IPS DF 6.9 (cell line): ENCODE data around the gene BAZ1B.
"Not testable (repeated sequence)": the region's sequence is repeated elsewhere in the genome, so short reads cannot be mapped to it uniquely, and the experiment has no call there.

Experiments
- DNase-seq: peaks from one replicate; pipeline ENCODE4 v3.0.0-alpha.2; 2013; ENCODE audit warnings: low read depth, low spot score
- H3K27ac ChIP-seq: one replicate; pipeline ENCODE4 v1.5.1; 2013; ENCODE audit warnings: low read length, control low read depth
- H3K27me3 ChIP-seq: 2 replicates; pipeline ENCODE4 v1.6.1; 2013; ENCODE audit warnings: mild to moderate bottlenecking, low read length; ENCODE audit not compliant: control insufficient read depth, insufficient read depth
- H3K36me3 ChIP-seq: 2 replicates; pipeline ENCODE4 v1.6.1; 2013; ENCODE audit warnings: low read length; ENCODE audit not compliant: control insufficient read depth, insufficient read depth
- H3K4me1 ChIP-seq: 2 replicates; pipeline ENCODE4 v1.6.1; 2013; ENCODE audit warnings: low read length; ENCODE audit not compliant: control insufficient read depth, insufficient read depth
- H3K4me3 ChIP-seq: 2 replicates; pipeline ENCODE4 v1.5.1; 2013; ENCODE audit warnings: mild to moderate bottlenecking, low read length
- H3K9me3 ChIP-seq: 2 replicates; pipeline ENCODE4 v1.6.1; 2013; ENCODE audit warnings: low read length, inconsistent platforms; ENCODE audit not compliant: control insufficient read depth, insufficient read depth
- WGBS: extraction: QIAGEN DNeasy Blood & Tissue Kit; methylation state at CpG from one replicate; pipeline ENCODE4 v1.1.7; 2013; ENCODE audit warnings: mixed read lengths, missing lambda C conversion rate; ENCODE audit not compliant: insufficient read length, insufficient coverage; 5-methylcytosine and 5-hydroxymethylcytosine counted together

The BAZ1B gene

DNA sequence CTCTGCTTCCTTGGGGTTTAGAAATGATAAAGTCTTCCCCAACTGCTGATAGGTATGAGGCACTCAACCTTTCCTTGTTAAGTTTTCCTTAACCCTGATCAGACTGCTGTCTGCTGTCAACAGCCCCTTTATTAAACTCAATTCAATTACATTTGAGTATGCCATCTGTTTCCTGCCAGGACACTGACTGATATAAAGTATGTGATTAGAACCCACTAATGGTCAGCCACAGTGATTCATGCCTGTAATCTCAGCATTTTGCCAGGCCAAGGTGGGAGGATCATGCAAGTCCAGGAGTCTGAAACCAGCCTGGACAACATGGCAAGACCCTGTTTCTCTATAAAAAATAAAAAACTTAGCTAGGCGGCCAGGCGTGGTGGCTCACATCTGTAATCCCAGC is 18.1 kb downstream of the BAZ1B start:
- WGBS: no CpG with 5 or more reads among the region's 2 CpGs
- H3K27ac ChIP-seq: no peak overlapping the region
- no peak for DNase-seq
- H3K9me3 ChIP-seq: no peaks in the 10 kb centered on the region
- H3K4me3 ChIP-seq: no peak overlapping the region
- no peaks in the 10 kb centered on the region for H3K27me3 ChIP-seq
- H3K4me1 ChIP-seq: no peaks in the 10 kb centered on the region
- peaks cover 26% of the 10 kb centered on the region for H3K36me3 ChIP-seq

DNA sequence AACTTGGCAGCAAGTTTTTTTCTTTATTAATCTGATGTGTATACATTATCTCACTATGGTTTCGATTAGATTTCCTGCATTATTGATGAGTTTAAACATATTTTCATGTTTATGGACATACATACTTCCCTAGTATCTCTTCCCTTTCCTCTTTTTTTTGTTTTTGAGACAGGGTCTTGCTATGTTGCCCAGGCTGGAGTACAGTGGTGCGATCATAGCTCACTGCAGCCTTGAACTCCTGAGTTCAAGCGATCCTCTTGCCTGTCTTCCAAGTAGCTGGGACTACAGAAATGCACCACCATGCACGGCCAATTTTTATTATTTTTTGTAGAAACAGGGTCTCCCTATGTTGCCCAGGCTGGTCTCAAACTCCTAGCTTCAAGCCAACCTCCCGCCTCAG is 18.9 kb downstream of the BAZ1B start:
- Histone ChIP-seq H3K27me3 (no peaks in the 10 kb centered on the region), H3K4me3 (no peak overlapping the region), H3K9me3 (no peaks in the 10 kb centered on the region), H3K27ac (no peak overlapping the region), H3K36me3 (peaks cover 29% of the 10 kb centered on the region), H3K4me1 (no peaks in the 10 kb centered on the region)
- WGBS: no CpG with 5 or more reads among the region's 5 CpGs
- no peak for DNase-seq

GRCh38 chr7:73496626-73497025 is 25.5 kb downstream of the BAZ1B start:
- no CpG with 5 or more reads among the region's 7 CpGs for WGBS
- H3K4me3 ChIP-seq: no peak overlapping the region
- DNase-seq: no peak
- no peaks in the 10 kb centered on the region for H3K4me1 ChIP-seq
- H3K27ac ChIP-seq: no peak overlapping the region
- no peaks in the 10 kb centered on the region for H3K9me3 ChIP-seq
- H3K36me3 ChIP-seq: peaks cover 34% of the 10 kb centered on the region; the same call in 1 of the 2 replicates
- no peaks in the 10 kb centered on the region for H3K27me3 ChIP-seq

DNA sequence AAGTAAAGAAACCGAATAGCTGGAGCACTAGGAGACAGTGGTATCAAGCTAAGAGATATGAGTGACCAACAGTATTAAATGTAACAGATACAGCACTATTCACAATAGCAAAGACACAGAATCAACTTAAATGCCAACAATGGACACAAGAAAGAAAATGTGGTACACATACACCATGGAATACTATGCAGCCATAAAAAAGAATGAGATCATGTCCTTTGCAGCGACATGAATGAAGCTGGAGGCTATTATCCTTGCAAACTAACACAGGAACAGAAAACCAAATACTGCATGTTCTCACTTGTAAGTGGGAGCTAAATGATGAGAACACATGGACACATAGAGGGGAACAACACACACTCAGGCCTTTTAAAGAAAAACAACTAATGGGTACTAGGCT is 26.6 kb downstream of the BAZ1B start:
- no CpG with 5 or more reads among the region's 2 CpGs for WGBS
- H3K4me3 ChIP-seq: not testable (repeated sequence)
- H3K36me3 ChIP-seq: peaks cover 31% of the 10 kb centered on the region; the same call in 1 of the 2 replicates

DNA sequence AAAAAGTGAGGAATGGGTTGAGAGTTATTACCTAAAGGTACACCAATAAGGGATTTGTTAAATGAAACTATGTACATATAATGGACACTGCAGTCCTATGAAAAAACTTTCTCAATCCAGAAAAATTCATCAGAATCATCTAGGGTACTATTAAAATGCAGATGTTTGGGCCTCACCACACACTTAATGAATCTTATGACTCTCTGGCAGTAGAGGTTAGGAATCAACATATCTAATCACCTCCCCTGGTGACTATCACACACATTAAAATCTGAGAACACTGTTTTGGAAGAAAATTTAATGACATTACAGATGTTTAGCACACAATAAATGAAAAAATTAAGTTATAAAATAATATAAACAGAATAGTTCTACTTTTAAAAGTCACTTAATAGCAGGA is 32.1 kb downstream of the BAZ1B start:
- Histone ChIP-seq H3K27me3 (no peaks in the 10 kb centered on the region), H3K4me3 (no peak overlapping the region), H3K36me3 (peaks cover 14% of the 10 kb centered on the region; the same call in 1 of the 2 replicates), H3K9me3 (no peaks in the 10 kb centered on the region), H3K27ac (no peak overlapping the region), H3K4me1 (no peaks in the 10 kb centered on the region)
- DNase-seq: no peak

More for the DNA sequence above, 26.6 kb downstream of the BAZ1B start:
- H3K27me3 ChIP-seq, H3K27ac ChIP-seq, H3K4me1 ChIP-seq, H3K9me3 ChIP-seq, DNase-seq: not testable (repeated sequence)

- WGBS: no CpG with 5 or more reads among the region's 1 CpG
- no peaks in the 10 kb centered on the region for H3K27me3 ChIP-seq
- no peak overlapping the region for H3K27ac ChIP-seq
- H3K4me3 ChIP-seq: no peak overlapping the region
- DNase-seq: no peak
- no peaks in the 10 kb centered on the region for H3K4me1 ChIP-seq
- H3K9me3 ChIP-seq: no peaks in the 10 kb centered on the region
- H3K36me3 ChIP-seq: peaks cover 6% of the 10 kb centered on the region; the same call in 1 of the 2 replicates
Observed at GRCh38 chr7:73487486-73487885, 34.6 kb downstream of the BAZ1B start.

GRCh38 chr7:73483171-73483570 is 38.9 kb downstream of the BAZ1B start:
- WGBS: no CpG with 5 or more reads among the region's 1 CpG
- H3K36me3 ChIP-seq: peaks cover 3% of the 10 kb centered on the region; the same call in 1 of the 2 replicates
- H3K27ac ChIP-seq: no peak overlapping the region

GRCh38 chr7:73482746-73483145 is 39.3 kb downstream of the BAZ1B start:
- Histone ChIP-seq H3K9me3 (no peaks in the 10 kb centered on the region), H3K4me3 (no peak overlapping the region), H3K4me1 (no peaks in the 10 kb centered on the region), H3K27me3 (no peaks in the 10 kb centered on the region), H3K36me3 (peaks cover 7% of the 10 kb centered on the region; the same call in 1 of the 2 replicates), H3K27ac (no peak overlapping the region)
- WGBS: no CpG with 5 or more reads among the region's 5 CpGs
- DNase-seq: no peak

More at GRCh38 chr7:73483171-73483570, 38.9 kb downstream of the BAZ1B start:
- no peaks in the 10 kb centered on the region for H3K4me1 ChIP-seq
- H3K4me3 ChIP-seq: no peak overlapping the region
- H3K9me3 ChIP-seq: no peaks in the 10 kb centered on the region
- no peaks in the 10 kb centered on the region for H3K27me3 ChIP-seq
- no peak for DNase-seq

DNA sequence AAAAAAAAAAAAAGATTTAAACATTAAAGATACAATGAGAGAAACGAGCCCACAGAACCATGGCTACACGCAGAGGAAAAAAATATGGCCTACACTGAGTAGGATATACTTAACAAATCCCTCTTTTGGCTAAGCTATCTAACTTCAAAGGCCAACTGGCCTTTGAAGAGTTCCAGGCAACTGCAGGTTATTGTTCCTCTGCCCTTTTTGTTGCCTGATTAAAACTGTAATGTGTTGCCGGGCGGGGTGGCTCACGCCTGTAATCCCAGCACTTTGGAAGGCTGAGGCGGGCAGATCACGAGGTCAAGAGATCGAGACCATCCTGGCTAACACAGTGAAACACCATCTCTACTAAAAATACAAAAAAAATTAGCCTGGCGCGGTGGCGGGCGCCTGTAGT is 40.6 kb downstream of the BAZ1B start:
- no CpG with 5 or more reads among the region's 12 CpGs for WGBS
- H3K36me3 ChIP-seq: peaks cover 17% of the 10 kb centered on the region; the same call in 1 of the 2 replicates
- not testable (repeated sequence) for H3K4me3 ChIP-seq, DNase-seq, H3K27ac ChIP-seq, H3K4me1 ChIP-seq, H3K27me3 ChIP-seq, H3K9me3 ChIP-seq

- H3K4me1 ChIP-seq: no peaks in the 10 kb centered on the region
- peaks cover 15% of the 10 kb centered on the region; the same call in 1 of the 2 replicates for H3K36me3 ChIP-seq
- no peak overlapping the region for H3K4me3 ChIP-seq
- no peak for DNase-seq
- no peaks in the 10 kb centered on the region for H3K27me3 ChIP-seq
- H3K9me3 ChIP-seq: no peaks in the 10 kb centered on the region
- no peak overlapping the region for H3K27ac ChIP-seq
Observed at GRCh38 chr7:73478549-73478948, 43.5 kb downstream of the BAZ1B start.

GRCh38 chr7:73477376-73477775 is 44.7 kb downstream of the BAZ1B start:
- H3K36me3 ChIP-seq: peaks cover 15% of the 10 kb centered on the region; the same call in 1 of the 2 replicates
- no peaks in the 10 kb centered on the region for H3K9me3 ChIP-seq
- H3K4me1 ChIP-seq: no peaks in the 10 kb centered on the region
- no peak overlapping the region for H3K4me3 ChIP-seq
- H3K27me3 ChIP-seq: no peaks in the 10 kb centered on the region
- WGBS: 100% methylated on average over 1 of the region's 5 CpGs
- H3K27ac ChIP-seq: no peak overlapping the region
- DNase-seq: no peak
